Endothelial cell (in vitro differentiated cells): ENCODE data around the gene PTGES3. TPM values are rescaled to one million over a fixed set of nuclear protein-coding genes. Genes with fewer than 3 reads are reported as not detected.
"Not testable (repeated sequence)": the region's sequence is repeated elsewhere in the genome, so short reads cannot be mapped to it uniquely, and the experiment has no call there.

Source experiments
- DNase-seq: peaks from one replicate; pipeline ENCODE4 v3.0.0; 2021; ENCODE audit warnings: low spot score
- H3K27ac Mint-ChIP-seq: one replicate; pipeline ENCODE4 v1.8.0; 2021; ENCODE audit warnings: mixed read lengths, inconsistent platforms; ENCODE audit not compliant: unreplicated experiment
- H3K27me3 Mint-ChIP-seq: one replicate; pipeline ENCODE4 v1.8.0; 2021; ENCODE audit warnings: mild to moderate bottlenecking, moderate library complexity, mixed read lengths, inconsistent platforms; ENCODE audit not compliant: unreplicated experiment
- H3K36me3 Mint-ChIP-seq: one replicate; pipeline ENCODE4 v1.8.0; 2021; ENCODE audit warnings: mild to moderate bottlenecking, low read depth, mixed read lengths, inconsistent platforms; ENCODE audit not compliant: unreplicated experiment
- H3K4me1 Mint-ChIP-seq: one replicate; pipeline ENCODE4 v1.8.0; 2021; ENCODE audit warnings: mild to moderate bottlenecking, mixed read lengths, inconsistent platforms; ENCODE audit not compliant: unreplicated experiment
- H3K4me3 Mint-ChIP-seq: one replicate; pipeline ENCODE4 v1.8.0; 2021; ENCODE audit warnings: mild to moderate bottlenecking, mixed read lengths, inconsistent platforms; ENCODE audit not compliant: unreplicated experiment
- H3K9me3 Mint-ChIP-seq: one replicate; pipeline ENCODE4 v1.8.0; 2021; ENCODE audit warnings: mixed read lengths, inconsistent platforms; ENCODE audit not compliant: unreplicated experiment
- total RNA-seq: library from RNA; stranded (reverse); fragmentation: NEBNext Ultra II Directional; extraction: Animal tissue kit (Norgen Biotek cat#: 25700); gene quantifications from one replicate; pipeline ENCODE4 v1.2.1, GENCODE V29; 2021; ENCODE audit not compliant: unreplicated experiment
- TF ChIP-seq, protein P1 (sequence below): fragments of 200-600 bp; sonication (generic); IDR thresholded peaks from one replicate; pipeline ENCODE4 v1.5.0; 2021; ENCODE audit warnings: antibody characterized with exemption; ENCODE audit not compliant: unreplicated experiment

The PTGES3 gene
- total RNA-seq, 1 donor from 2014 or later = 165 TPM

DNA sequence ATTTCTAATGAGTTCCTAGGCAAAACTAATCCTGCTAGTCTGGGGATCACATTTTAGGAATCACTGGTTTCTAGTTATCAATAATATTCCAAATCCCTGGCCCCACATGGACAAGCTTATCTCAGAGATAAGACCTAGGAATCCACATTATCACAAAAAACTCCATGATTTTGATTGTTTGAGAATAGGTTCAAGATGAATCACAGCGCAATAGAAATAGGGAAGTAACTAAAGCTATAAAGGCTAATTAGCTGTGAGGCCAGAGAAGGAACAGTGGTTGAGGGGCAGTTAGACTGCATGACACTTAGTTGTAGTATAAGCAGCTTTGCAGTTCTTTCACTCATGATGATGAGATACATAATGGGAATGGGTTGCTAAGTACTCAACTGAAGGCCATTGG is 29.2 kb downstream of the PTGES3 start:
- Mint-ChIP-seq H3K4me1 (no peaks in the 10 kb centered on the region), H3K27ac (no peak overlapping the region), H3K4me3 (no peak overlapping the region), H3K27me3 (peaks cover 2% of the 10 kb centered on the region), H3K36me3 (peaks cover 12% of the 10 kb centered on the region), H3K9me3 (peaks cover 3% of the 10 kb centered on the region)
- TF ChIP-seq, protein P1, sequence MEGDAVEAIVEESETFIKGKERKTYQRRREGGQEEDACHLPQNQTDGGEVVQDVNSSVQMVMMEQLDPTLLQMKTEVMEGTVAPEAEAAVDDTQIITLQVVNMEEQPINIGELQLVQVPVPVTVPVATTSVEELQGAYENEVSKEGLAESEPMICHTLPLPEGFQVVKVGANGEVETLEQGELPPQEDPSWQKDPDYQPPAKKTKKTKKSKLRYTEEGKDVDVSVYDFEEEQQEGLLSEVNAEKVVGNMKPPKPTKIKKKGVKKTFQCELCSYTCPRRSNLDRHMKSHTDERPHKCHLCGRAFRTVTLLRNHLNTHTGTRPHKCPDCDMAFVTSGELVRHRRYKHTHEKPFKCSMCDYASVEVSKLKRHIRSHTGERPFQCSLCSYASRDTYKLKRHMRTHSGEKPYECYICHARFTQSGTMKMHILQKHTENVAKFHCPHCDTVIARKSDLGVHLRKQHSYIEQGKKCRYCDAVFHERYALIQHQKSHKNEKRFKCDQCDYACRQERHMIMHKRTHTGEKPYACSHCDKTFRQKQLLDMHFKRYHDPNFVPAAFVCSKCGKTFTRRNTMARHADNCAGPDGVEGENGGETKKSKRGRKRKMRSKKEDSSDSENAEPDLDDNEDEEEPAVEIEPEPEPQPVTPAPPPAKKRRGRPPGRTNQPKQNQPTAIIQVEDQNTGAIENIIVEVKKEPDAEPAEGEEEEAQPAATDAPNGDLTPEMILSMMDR = no peak
- no peak for DNase-seq

- H3K4me3 Mint-ChIP-seq = no peak overlapping the region
- H3K9me3 Mint-ChIP-seq = peaks cover 11% of the 10 kb centered on the region
- H3K4me1 Mint-ChIP-seq = no peaks in the 10 kb centered on the region
- peaks cover 16% of the 10 kb centered on the region for H3K36me3 Mint-ChIP-seq
- H3K27ac Mint-ChIP-seq = no peak overlapping the region
- no peak for DNase-seq
- TF ChIP-seq, protein P1 = no peak
- H3K27me3 Mint-ChIP-seq = no peaks in the 10 kb centered on the region
Observed at GRCh38 chr12:56657416-56658379, 30.4 kb downstream of the PTGES3 start.

- peak overlapping the region; percentile 10 for H3K4me3 Mint-ChIP-seq
- not testable (repeated sequence) for H3K27ac Mint-ChIP-seq, H3K27me3 Mint-ChIP-seq, H3K4me1 Mint-ChIP-seq
- H3K36me3 Mint-ChIP-seq = peaks cover 16% of the 10 kb centered on the region
- peaks cover 14% of the 10 kb centered on the region for H3K9me3 Mint-ChIP-seq
- peak; percentile 9 for DNase-seq
Observed at GRCh38 chr12:56653781-56654180, 34.3 kb downstream of the PTGES3 start.

GRCh38 chr12:56648023-56648422 is 40.1 kb downstream of the PTGES3 start:
- H3K4me1 Mint-ChIP-seq = peaks cover 26% of the 10 kb centered on the region
- DNase-seq, H3K4me3 Mint-ChIP-seq: not testable (repeated sequence)

GRCh38 chr12:56645717-56646446 is 42.2 kb downstream of the PTGES3 start, which contains the start of gene ATP5F1B:
ATP5F1B (minus strand) TSS chr12:56645984; CDS start chr12:56645963, 21 bp downstream.
- Mint-ChIP-seq H3K27ac (peak within 1 kb of the TSS; percentile 96), H3K27me3 (peaks cover 8% of the 10 kb centered on the region), H3K4me3 (peak within 1 kb of the TSS; percentile 99), H3K9me3 (no peaks in the 10 kb centered on the region), H3K36me3 (peaks cover 20% of the 10 kb centered on the region), H3K4me1 (peaks cover 26% of the 10 kb centered on the region)
- TF ChIP-seq, protein P1 = no peak
- DNase-seq = peak; percentile 82

More at GRCh38 chr12:56648023-56648422, 40.1 kb downstream of the PTGES3 start:
- not testable (repeated sequence) for H3K27me3 Mint-ChIP-seq, H3K9me3 Mint-ChIP-seq, H3K27ac Mint-ChIP-seq
- peaks cover 18% of the 10 kb centered on the region for H3K36me3 Mint-ChIP-seq
